ENCODE results near the gene ATP9A. TPM values are rescaled to one million over a fixed set of nuclear protein-coding genes. Genes with fewer than 3 reads are reported as not detected.
A peak's percentile ranks its signal among the peaks of the same experiment; 100 is the strongest.
"Not testable (repeated sequence)": the region's sequence is repeated elsewhere in the genome, so short reads cannot be mapped to it uniquely, and the experiment has no call there.

The ATP9A gene
- total RNA-seq, 1 donor from 2014 or later = 39.7 TPM

- peak; percentile 77 for DNase-seq
Observed at GRCh38 chr20:51651921-51652549, 116.2 kb downstream of the ATP9A start.

- DNase-seq = peak; percentile 75
Observed at GRCh38 chr20:51650685-51651134, 117.5 kb downstream of the ATP9A start.

- DNase-seq = no peak
Observed at GRCh38 chr20:51648571-51648947, 119.6 kb downstream of the ATP9A start.

GRCh38 chr20:51647674-51648570 lies 120.3 kb downstream of the ATP9A start:
- no peak for DNase-seq

GRCh38 chr20:51643810-51644209 lies 124.4 kb downstream of the ATP9A start:
- DNase-seq = not testable (repeated sequence)

GRCh38 chr20:51643390-51643789 lies 124.8 kb downstream of the ATP9A start:
- no peak for DNase-seq

- no peak for DNase-seq
Observed at GRCh38 chr20:51641866-51642265, 126.3 kb downstream of the ATP9A start.

GRCh38 chr20:51640743-51641142 lies 127.4 kb downstream of the ATP9A start:
- DNase-seq = no peak

GRCh38 chr20:51639206-51639832 lies 128.9 kb downstream of the ATP9A start:
- peak; percentile 92 for DNase-seq

GRCh38 chr20:51637241-51637640 lies 130.9 kb downstream of the ATP9A start:
- no peak for DNase-seq

GRCh38 chr20:51636123-51636522 lies 132.1 kb downstream of the ATP9A start:
- peak; percentile 92 for DNase-seq

GRCh38 chr20:51635680-51636079 lies 132.5 kb downstream of the ATP9A start:
- DNase-seq = no peak

GRCh38 chr20:51634877-51635276 lies 133.3 kb downstream of the ATP9A start:
- no peak for DNase-seq

GRCh38 chr20:51634257-51634656 lies 133.9 kb downstream of the ATP9A start:
- no peak for DNase-seq

GRCh38 chr20:51633430-51633829 lies 134.8 kb downstream of the ATP9A start:
- DNase-seq = no peak

- no peak for DNase-seq
Observed at GRCh38 chr20:51631953-51632352, 136.2 kb downstream of the ATP9A start.

GRCh38 chr20:51631011-51631950 lies 136.9 kb downstream of the ATP9A start:
- DNase-seq = peak; percentile 100

- no peak for DNase-seq
Observed at GRCh38 chr20:51629399-51630058, 138.7 kb downstream of the ATP9A start.

- peak; percentile 94 for DNase-seq
Observed at GRCh38 chr20:51628533-51629398, 139.4 kb downstream of the ATP9A start.

GRCh38 chr20:51627586-51627985 lies 140.6 kb downstream of the ATP9A start:
- DNase-seq = no peak

- DNase-seq = no peak
Observed at GRCh38 chr20:51625105-51625504, 143.1 kb downstream of the ATP9A start.
